Skin of body (tissue), 2 donors: ENCODE results near the gene C2CD3. TPM values are rescaled to one million over a fixed set of nuclear protein-coding genes. Genes with fewer than 3 reads are reported as not detected.
"Not testable (repeated sequence)": the region's sequence is repeated elsewhere in the genome, so short reads cannot be mapped to it uniquely, and the experiment has no call there.

Source experiments
- DNase-seq: peaks from one replicate; lab custom pipeline; 2025; lab: John Stamatoyannopoulos, UW
- total RNA-seq: library from RNA; depleted of rRNA; stranded (reverse); fragments of >200 nt; gene quantifications from one replicate; pipeline ENCODE4 v1.2.3, GENCODE V29; 2014

C2CD3 gene
- total RNA-seq, 1 donor from 2014 or later: 16.2 TPM

- DNase-seq: not testable (repeated sequence)
Measured at GRCh38 chr11:74120260-74121035, 50.4 kb downstream of the C2CD3 start.

GRCh38 chr11:74116719-74117118, 54.1 kb downstream of the C2CD3 start:
- no peak for DNase-seq

DNA sequence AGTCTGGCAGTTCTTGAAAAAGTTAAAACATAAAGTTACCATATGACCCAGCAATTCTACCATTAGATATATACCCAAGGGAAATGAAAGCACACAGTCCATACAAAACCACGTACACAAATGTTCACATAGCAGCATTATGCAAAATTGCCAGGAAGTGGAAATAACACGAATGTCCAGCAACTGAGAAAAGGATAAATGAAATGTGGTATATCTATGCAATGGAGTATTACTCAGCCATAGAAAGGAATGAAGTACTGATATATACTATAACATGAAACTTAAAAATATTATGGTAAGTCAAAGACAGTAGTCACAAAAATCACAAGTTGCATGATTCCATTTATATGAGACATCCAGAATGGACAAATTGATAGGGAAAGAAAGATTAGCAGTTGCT, 57.9 kb downstream of the C2CD3 start:
- no peak for DNase-seq

DNA sequence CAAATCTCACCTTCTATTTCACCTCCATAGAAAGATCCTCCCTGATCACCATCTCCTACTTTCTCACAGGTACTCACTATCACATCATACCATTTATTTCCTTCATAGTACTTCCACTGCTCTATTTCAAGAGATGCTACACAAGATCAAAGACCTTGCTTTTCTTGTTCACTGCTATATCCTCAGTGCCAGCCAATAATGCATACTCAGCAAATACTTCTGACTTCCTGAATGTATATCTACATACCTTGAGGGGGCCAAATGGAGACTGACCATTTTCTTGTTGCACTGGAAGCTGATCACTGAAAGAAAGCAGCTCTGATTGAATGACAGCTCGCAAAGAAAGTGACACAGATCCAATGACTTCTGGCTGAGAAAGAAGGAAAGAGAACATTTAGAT, 64.7 kb downstream of the C2CD3 start:
- DNase-seq: no peak

GRCh38 chr11:74102321-74102720, 68.5 kb downstream of the C2CD3 start:
- DNase-seq: no peak

GRCh38 chr11:74100735-74101134, 70.1 kb downstream of the C2CD3 start:
- DNase-seq: no peak

DNA sequence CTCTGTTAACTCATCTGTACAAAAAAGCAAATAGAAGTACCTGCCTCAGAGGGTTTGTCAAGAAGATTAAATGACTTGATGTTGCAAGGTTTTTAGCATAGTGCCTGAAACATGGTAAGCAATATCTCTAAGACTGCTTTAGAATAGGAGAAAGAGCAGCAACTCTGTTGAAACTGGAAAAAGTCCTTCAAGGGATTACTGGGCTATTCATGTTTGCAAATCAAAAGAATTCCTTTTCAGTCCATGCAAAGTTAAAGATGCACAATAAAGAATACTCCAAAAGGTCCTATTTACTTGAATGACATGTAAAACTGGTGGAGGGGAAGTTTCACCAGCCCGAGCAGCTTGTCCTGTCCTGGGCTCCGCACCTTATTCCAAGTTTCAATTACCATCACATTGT, 70.6 kb downstream of the C2CD3 start:
- no peak for DNase-seq

GRCh38 chr11:74097686-74098237, 73.0 kb downstream of the C2CD3 start:
- no peak for DNase-seq

GRCh38 chr11:74094393-74094792, 76.4 kb downstream of the C2CD3 start:
- DNase-seq: no peak

DNA sequence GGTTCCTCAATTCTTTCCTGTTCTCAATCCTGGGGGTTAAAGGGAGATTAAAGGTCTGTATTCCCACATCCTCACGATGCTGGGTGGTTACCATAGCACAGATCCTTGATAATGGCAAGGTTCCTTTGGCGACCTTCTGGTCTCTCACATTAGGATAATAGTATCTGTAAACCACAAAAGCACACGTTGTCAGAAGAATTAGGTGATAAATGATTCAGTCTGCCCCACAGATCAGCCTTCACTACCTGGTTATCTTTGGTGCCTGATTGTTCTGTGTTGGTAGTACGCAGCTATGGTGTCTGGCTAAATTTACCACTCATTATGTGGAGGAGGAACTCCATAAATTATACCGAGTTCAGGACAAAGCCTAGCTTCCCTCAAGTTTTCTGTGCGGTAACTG, 78.4 kb downstream of the C2CD3 start:
- no peak for DNase-seq

DNA sequence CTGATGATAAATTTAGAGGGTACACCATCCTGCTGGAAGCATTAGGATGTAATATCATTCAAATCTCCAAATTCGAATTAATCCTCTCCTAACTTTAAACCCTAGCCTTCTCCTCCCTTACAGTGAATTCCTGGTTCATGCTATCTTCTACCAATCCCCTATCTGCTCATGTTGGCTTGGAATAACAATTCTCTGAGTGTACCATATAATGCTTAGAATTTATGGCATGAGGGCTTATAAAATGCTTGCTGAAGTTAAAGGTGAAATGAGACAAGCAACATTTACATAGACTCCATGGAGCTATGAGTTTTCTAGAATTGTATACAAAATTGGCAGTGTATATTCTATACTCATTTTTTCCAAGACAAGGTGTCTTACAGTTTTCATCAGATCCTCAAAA, 79.3 kb downstream of the C2CD3 start:
- no peak for DNase-seq

- DNase-seq: no peak
Measured at GRCh38 chr11:74090701-74091100, 80.1 kb downstream of the C2CD3 start.

DNA sequence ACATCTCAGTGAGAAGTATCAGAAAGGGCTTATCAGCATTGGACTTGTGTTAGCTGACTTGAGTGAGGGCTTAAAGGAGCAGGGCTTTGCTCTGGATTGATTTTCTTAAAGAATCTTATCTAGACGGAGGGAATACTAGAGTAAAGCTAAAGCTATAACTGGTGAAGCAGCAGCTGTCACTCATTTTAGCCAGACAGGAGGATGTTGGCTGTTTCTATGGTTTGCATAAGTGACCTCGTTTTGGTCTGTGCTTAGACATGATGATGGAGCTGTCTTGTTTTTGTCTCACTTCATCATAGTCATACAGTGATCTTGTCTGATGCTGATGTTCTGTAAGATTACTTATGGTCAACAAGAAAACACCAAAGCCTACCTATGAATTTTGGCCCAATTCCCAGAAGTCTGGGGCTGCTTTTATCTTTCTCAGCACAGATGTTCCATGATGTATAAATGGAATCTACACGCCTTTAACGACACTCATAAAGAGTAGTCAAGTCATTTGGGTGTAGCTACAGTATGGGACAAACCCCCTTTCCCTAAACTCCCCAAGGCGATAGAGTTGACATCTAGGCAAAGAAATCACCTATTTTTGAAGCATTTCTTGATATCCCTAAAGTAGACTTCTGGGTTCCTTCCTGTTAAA, 84.4 kb downstream of the C2CD3 start:
- no peak for DNase-seq

DNA sequence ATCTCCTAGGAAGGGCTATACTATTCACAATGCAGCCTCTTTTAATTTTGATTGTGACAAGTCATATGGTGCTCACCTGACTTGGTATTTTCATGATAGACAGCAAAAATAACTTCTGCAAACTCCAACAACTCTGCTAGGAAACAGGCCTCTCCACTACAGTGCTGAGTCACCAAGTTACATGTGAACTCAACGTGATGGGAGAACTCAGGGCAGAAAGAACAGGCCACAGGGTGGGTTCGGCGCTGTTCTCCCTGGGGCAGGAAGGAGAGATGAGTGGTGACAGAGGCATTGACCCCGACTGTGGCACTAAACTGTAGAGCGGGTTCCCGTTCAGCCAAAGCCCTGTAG, 85.3 kb downstream of the C2CD3 start:
- DNase-seq: no peak

DNA sequence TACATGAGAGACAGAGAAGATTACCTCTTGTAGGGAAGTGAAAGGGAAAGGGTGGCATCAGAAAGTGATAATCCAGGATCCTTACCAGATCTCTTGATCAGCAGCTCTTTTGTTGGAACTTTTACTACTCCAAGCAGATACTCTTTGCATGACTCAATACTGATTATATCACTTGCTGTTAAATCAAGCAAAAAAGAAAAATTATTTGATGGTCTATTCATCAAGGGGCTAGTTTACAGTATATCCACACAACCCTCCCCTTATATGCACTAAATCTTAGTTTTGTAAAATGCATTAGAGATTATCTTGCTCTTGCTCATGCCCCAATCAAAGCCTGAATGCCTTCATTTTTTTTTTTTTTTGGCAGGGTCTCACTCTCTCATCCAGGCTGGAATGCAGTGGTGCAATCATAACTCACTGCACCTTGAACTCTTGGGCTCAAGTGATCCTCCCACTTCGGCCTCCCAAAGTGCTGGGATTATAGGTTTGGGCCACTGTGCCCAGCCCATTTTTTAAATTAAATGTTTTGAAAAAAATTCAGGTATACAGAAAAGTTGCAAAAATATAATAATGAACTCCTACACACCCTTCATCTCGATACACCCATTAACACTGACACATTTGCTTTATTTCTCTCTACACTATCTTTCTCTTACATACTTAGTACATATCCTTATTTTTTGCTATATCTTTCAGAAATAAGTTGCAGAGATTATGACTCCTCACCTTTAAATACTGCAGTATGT, 85.8 kb downstream of the C2CD3 start:
- DNase-seq: no peak

DNA sequence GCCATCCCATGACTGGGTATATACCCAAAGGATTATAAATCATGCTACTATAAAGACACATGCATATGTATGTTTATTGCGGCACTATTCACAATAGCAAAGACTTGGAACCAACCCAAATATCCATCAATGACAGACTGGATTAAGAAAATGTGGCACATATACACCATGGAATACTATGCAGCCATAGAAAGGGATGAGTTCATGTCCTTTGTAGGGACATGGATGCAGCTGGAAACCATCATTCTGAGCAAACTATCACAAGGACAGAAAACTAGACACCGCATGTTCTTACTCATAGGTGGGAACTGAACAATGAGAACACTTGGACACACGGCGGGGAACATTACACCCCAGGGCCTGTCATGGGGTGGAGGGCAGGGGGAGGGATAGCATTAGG, 86.9 kb downstream of the C2CD3 start:
- not testable (repeated sequence) for DNase-seq

DNA sequence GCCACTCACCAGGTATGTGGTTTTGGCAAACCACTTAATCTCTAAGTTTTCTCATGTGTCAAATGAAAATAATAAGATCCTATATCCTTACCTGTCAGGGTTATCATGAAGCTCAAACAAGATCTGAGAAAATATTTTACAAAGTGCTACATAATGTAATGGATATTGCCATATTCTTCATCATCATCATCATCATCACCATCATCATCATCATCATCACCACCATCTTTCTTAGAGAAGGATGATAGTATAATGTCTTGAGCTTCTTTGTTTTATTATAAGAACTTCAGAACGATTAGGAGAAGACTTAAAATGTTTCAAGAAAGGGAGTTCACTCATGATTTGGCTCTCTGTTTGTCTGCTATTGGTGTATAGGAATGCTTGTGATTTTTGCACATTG, 89.4 kb downstream of the C2CD3 start:
- no peak for DNase-seq

GRCh38 chr11:74077193-74077592, 93.6 kb downstream of the C2CD3 start:
- no peak for DNase-seq

GRCh38 chr11:74072721-74073120, 98.1 kb downstream of the C2CD3 start:
- no peak for DNase-seq

GRCh38 chr11:74072286-74072685, 98.5 kb downstream of the C2CD3 start:
- DNase-seq: no peak

- DNase-seq: no peak
Measured at GRCh38 chr11:74070723-74071492, 99.9 kb downstream of the C2CD3 start.
